ENCODE results near the gene LAMA3. TPM values are rescaled to one million over a fixed set of nuclear protein-coding genes. Genes with fewer than 3 reads are reported as not detected.

LAMA3 gene
- polyA plus RNA-seq, 1 of the 3 experiments (the other 2 are of a cell fraction), result 3.5 TPM

DNA sequence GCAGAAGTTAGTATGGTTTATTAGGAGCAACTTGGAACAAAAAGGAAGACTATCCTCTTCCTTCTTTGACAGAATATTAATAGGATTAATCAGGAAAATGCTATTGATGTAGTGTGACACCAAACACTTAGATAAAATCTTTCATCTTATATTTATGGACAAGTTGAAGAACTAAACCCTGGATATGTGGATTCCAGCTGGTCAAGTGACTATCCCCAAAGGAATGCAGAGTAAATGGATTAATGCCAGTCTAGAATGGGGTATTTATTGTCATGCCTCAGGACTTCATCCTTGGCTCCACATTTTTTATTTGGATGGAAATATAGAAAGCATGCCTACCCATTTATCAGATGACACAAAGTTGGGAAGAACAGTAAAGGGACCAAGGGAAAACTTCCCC lies 201.3 kb downstream of the LAMA3 start (continued):
- TF ChIP-seq TEAD4 (IDR thresholded peaks at IDR 0.05; ENCODE audit: borderline replicate concordance, insufficient read depth), result peak; percentile 76
- no peak for TF ChIP-seq RAD21 (IDR thresholded peaks at IDR 0.05; ENCODE audit: low read length)
- no peak for TF ChIP-seq FOXJ3 (CRISPR knock-in tag; IDR thresholded peaks at IDR 0.05)
- TF ChIP-seq EP300 (IDR thresholded peaks at IDR 0.05; ENCODE audit: borderline replicate concordance in 1 of 2, low read depth in 1 of 2, low read length in 1 of 2), result peak in 1 of 2 experiments; percentile 83; a peak in 2 of 4 replicates
- no peak for TF ChIP-seq TAF1 (IDR thresholded peaks at IDR 0.05; ENCODE audit: borderline replicate concordance, low read depth, low read length)
- TF ChIP-seq ELF1 (IDR thresholded peaks at IDR 0.05), result no peak
- TF ChIP-seq USF1 (IDR thresholded peaks at IDR 0.05; ENCODE audit: borderline replicate concordance, low read depth), result no peak
- peak; percentile 48; the same call in 1 of the 2 replicates for TF ChIP-seq RXRA (IDR thresholded peaks at IDR 0.05; ENCODE audit: borderline replicate concordance, low read depth)
- TF ChIP-seq, protein P1, sequence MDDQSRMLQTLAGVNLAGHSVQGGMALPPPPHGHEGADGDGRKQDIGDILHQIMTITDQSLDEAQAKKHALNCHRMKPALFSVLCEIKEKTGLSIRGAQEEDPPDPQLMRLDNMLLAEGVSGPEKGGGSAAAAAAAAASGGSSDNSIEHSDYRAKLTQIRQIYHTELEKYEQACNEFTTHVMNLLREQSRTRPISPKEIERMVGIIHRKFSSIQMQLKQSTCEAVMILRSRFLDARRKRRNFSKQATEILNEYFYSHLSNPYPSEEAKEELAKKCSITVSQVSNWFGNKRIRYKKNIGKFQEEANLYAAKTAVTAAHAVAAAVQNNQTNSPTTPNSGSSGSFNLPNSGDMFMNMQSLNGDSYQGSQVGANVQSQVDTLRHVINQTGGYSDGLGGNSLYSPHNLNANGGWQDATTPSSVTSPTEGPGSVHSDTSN (IDR thresholded peaks at IDR 0.05), result peak; percentile 93
- TF ChIP-seq CHD2 (IDR thresholded peaks at IDR 0.05; ENCODE audit: low read length, partially characterized antibody), result no peak
- peak; percentile 85 for TF ChIP-seq FOSL2 (IDR thresholded peaks at IDR 0.05; ENCODE audit: borderline replicate concordance, low read depth)
- peak; percentile 81 for TF ChIP-seq NFIC (IDR thresholded peaks at IDR 0.05; ENCODE audit: borderline replicate concordance)
- no peak for TF ChIP-seq RCOR1 (IDR thresholded peaks at IDR 0.05; ENCODE audit: low read length)
- no peak for TF ChIP-seq USF2 (IDR thresholded peaks at IDR 0.05; ENCODE audit: borderline replicate concordance, low read depth, low read length)
- peak; percentile 93 for TF ChIP-seq TCF12 (IDR thresholded peaks at IDR 0.05)
- no peak for TF ChIP-seq FOXM1 (IDR thresholded peaks at IDR 0.05; ENCODE audit: low read depth)
- TF ChIP-seq ZBTB33 (IDR thresholded peaks at IDR 0.05; ENCODE audit: borderline replicate concordance, low read depth), result no peak
- TF ChIP-seq SIN3A (IDR thresholded peaks at IDR 0.05; ENCODE audit: borderline replicate concordance, low read depth, low read length), result peak; percentile 52; the same call in 1 of the 2 replicates
- TF ChIP-seq EZH2phosphoT487 (IDR thresholded peaks at IDR 0.05; ENCODE audit: borderline replicate concordance, low read depth), result no peak

Measured in SK-N-SH (cell line).